ENCODE data around the gene UGT1A5. TPM values are rescaled to one million over a fixed set of nuclear protein-coding genes. Genes with fewer than 3 reads are reported as not detected.

Gene UGT1A5
- total RNA-seq, 1 experiment from 2014 or later = not detected

GRCh38 chr2:233822101-233822771 lies 109.5 kb downstream of the UGT1A5 start:
- DNase-seq (ENCODE audit: low read depth) = no peak

Other genes with a start within 250 kb of the UGT1A5 start
- gene USP40, start 146.1 kb upstream of the UGT1A5 start, total RNA-seq (2014; rRNA removed; shearing (Covaris generic)) = 27.8 and 28.0 TPM in 2 replicates
- not detected in 2 replicates for gene UGT1A8, start 95.3 kb upstream of the UGT1A5 start, total RNA-seq (2014; rRNA removed; shearing (Covaris generic))
- not detected in 2 replicates for gene UGT1A10, start 76.5 kb upstream of the UGT1A5 start, total RNA-seq (2014; rRNA removed; shearing (Covaris generic))
- gene UGT1A9, start 41.0 kb upstream of the UGT1A5 start, total RNA-seq (2014; rRNA removed; shearing (Covaris generic)) = not detected in 2 replicates
- not detected in 2 replicates for gene UGT1A7, start 31.0 kb upstream of the UGT1A5 start, total RNA-seq (2014; rRNA removed; shearing (Covaris generic))
- gene UGT1A6, start 20.0 kb upstream of the UGT1A5 start, total RNA-seq (2014; rRNA removed; shearing (Covaris generic)) = not detected in 2 replicates
- not detected in 2 replicates for gene UGT1A4, start 5.8 kb downstream of the UGT1A5 start, total RNA-seq (2014; rRNA removed; shearing (Covaris generic))
- gene UGT1A3, start 16.1 kb downstream of the UGT1A5 start, total RNA-seq (2014; rRNA removed; shearing (Covaris generic)) = not detected in 2 replicates
- gene UGT1A1, start 47.4 kb downstream of the UGT1A5 start, total RNA-seq (2014; rRNA removed; shearing (Covaris generic)) = not detected in 2 replicates
- not detected in 2 replicates for gene MROH2A, start 65.4 kb downstream of the UGT1A5 start, total RNA-seq (2014; rRNA removed; shearing (Covaris generic))
- 89.0 and 101 TPM in 2 replicates for gene HJURP, start 141.6 kb downstream of the UGT1A5 start, total RNA-seq (2014; rRNA removed; shearing (Covaris generic))
- 0.07 and 1.3 TPM in 2 replicates for gene TRPM8, start 204.5 kb downstream of the UGT1A5 start, total RNA-seq (2014; rRNA removed; shearing (Covaris generic))